Keratinocyte (primary cell): Measurements from ENCODE around the gene KLF16.

Experiments
- EZH2 ChIP-seq: IDR thresholded peaks from one replicate; pipeline ENCODE4 v1.6.1; 2012; ENCODE audit warnings: inconsistent platforms, mild to moderate bottlenecking, low read length, moderate library complexity
- TF ChIP-seq, protein P1 (sequence below), 3 experiments: IDR thresholded peaks in 1 of 3; conservative IDR thresholded peaks in 1 of 3; optimal IDR thresholded peaks in 1 of 3; 2 replicates in 2 of 3; 3 replicates in 1 of 3; pipeline versions ENCODE3 to v1.5.1; 2011; ENCODE audit warnings: low read length in 3 of 3, mild to moderate bottlenecking in 3 of 3, moderate library complexity in 2 of 3, control low read depth in 1 of 3, inconsistent platforms in 1 of 3; ENCODE audit not compliant: insufficient read depth in 2 of 3; ENCODE audit errors: extremely low read depth in 1 of 3

DNA sequence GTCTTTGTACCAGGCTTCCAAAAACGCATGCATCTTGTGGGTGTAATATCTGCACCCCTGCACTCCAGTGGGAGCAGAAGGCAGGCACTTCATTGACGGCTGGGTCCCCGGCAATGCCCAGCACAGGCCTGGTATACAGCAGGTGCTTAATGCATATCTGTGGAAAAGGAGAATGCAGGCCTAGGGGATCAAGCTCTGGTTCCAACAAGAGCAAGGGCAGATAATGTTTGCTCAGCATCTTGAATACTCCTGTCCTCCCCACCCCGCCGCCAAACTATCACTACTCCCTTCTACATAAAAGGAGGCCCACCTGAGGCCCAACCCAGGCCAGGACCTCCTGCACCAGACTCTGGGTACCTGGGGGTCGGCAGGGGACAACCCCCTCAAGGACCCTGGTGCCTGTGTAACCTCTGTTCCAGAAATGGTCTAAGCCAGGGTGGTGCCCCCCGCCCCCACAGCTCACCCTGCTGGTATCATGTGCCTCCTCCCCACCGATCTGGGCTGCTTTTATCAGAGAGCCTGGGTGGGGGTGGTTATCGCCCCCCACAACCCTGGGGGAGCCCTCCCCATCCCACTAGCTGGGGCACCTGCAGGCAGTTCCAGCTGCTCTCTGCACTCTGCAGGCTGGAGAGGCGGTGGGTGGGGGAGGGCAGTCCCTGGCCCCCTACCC, 4.8 kb downstream of the KLF16 start:
- TF ChIP-seq, protein P1, sequence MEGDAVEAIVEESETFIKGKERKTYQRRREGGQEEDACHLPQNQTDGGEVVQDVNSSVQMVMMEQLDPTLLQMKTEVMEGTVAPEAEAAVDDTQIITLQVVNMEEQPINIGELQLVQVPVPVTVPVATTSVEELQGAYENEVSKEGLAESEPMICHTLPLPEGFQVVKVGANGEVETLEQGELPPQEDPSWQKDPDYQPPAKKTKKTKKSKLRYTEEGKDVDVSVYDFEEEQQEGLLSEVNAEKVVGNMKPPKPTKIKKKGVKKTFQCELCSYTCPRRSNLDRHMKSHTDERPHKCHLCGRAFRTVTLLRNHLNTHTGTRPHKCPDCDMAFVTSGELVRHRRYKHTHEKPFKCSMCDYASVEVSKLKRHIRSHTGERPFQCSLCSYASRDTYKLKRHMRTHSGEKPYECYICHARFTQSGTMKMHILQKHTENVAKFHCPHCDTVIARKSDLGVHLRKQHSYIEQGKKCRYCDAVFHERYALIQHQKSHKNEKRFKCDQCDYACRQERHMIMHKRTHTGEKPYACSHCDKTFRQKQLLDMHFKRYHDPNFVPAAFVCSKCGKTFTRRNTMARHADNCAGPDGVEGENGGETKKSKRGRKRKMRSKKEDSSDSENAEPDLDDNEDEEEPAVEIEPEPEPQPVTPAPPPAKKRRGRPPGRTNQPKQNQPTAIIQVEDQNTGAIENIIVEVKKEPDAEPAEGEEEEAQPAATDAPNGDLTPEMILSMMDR (optimal IDR thresholded peaks at IDR 0.05 in 1 of 3, IDR thresholded peaks at IDR 0.05 in 1 of 3, conservative IDR thresholded peaks at IDR 0.05 in 1 of 3; ENCODE audit: extremely low read depth in 1 of 3, insufficient read depth in 2 of 3, low read length in 3 of 3): no peak
- TF ChIP-seq EZH2: no peak
